Measurements from ENCODE around the gene HIPK3.

The HIPK3 gene

DNA sequence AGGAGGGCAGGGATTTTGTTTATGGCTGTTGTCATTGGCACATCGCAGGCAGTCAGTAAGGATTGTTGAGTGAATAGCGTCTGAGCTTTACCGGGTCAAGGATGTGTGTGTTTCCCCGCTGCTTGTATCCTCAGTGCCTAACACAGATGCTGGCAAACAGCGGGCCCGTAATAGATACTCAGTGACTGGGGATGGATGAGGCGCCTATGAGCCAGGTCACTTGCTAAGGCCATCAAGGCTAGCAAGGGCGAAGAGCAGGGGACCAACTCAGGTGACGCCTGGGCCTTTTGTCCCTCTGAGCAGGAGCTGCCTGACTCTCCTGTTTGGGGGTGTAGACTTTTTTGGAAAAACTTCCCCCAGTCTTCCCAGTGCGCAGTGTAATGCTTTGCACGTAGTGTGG, 118.1 kb downstream of the HIPK3 start:
- H3K79me1 ChIP-seq (ENCODE audit: low read length): no peaks in the 10 kb centered on the region
- peak overlapping the region; percentile 99 for H3K4me2 ChIP-seq (ENCODE audit: low read length)
- no peak overlapping the region for H3K4me3 ChIP-seq (ENCODE audit: low read depth, low read length)
- H3K9me3 ChIP-seq (ENCODE audit: insufficient read depth, low read depth, low read length): peaks cover 4% of the 10 kb centered on the region
- H3K36me3 ChIP-seq (ENCODE audit: control insufficient read depth in 1 of 2, insufficient read depth in 2 of 2, low read length in 2 of 2): no peaks in the 10 kb centered on the region
- no peak overlapping the region for H3K9ac ChIP-seq (ENCODE audit: low read length)
- no peak overlapping the region for H3K18ac ChIP-seq (ENCODE audit: low read length)
- H4K8ac ChIP-seq (ENCODE audit: low read depth, low read length): no peak overlapping the region
- H2AFZ ChIP-seq (ENCODE audit: insufficient read depth, low read length, poor library complexity): peak overlapping the region; percentile 82
- DNase-seq: no peak
- H3K23ac ChIP-seq (ENCODE audit: low read length): no peak overlapping the region
- no peak overlapping the region for H3K27ac ChIP-seq (ENCODE audit: low read depth, low read length)
- peaks cover 13 to 17% of the 10 kb centered on the region in 2 experiments for H3K4me1 ChIP-seq (ENCODE audit: control insufficient read depth in 1 of 2, insufficient read depth in 2 of 2, low read length in 2 of 2)
- no peak overlapping the region for H2BK5ac ChIP-seq (ENCODE audit: low read depth, low read length, poor library complexity)
- no peak overlapping the region for H2AK5ac ChIP-seq (ENCODE audit: low read length)
- H2BK120ac ChIP-seq (ENCODE audit: insufficient read depth, low read length, poor library complexity): no peak overlapping the region
- H3K14ac ChIP-seq (ENCODE audit: low read length): no peak overlapping the region
- H3K4ac ChIP-seq (ENCODE audit: low read depth, low read length): no peak overlapping the region
- no peaks in the 10 kb centered on the region for H3K79me2 ChIP-seq (ENCODE audit: control insufficient read depth, insufficient read depth, low read length, poor library complexity)
- H2BK12ac ChIP-seq (ENCODE audit: low read length): no peak overlapping the region
- no peak overlapping the region for H4K12ac ChIP-seq (ENCODE audit: low read depth, low read length)
- H4K91ac ChIP-seq (ENCODE audit: low read depth, low read length): no peak overlapping the region
- no CpG with 5 or more reads among the region's 11 CpGs for WGBS (ENCODE audit: extremely low coverage, insufficient coverage, insufficient read length)
- H3K27me3 ChIP-seq (ENCODE audit: insufficient read depth, low read length): peaks cover 29% of the 10 kb centered on the region

DNA sequence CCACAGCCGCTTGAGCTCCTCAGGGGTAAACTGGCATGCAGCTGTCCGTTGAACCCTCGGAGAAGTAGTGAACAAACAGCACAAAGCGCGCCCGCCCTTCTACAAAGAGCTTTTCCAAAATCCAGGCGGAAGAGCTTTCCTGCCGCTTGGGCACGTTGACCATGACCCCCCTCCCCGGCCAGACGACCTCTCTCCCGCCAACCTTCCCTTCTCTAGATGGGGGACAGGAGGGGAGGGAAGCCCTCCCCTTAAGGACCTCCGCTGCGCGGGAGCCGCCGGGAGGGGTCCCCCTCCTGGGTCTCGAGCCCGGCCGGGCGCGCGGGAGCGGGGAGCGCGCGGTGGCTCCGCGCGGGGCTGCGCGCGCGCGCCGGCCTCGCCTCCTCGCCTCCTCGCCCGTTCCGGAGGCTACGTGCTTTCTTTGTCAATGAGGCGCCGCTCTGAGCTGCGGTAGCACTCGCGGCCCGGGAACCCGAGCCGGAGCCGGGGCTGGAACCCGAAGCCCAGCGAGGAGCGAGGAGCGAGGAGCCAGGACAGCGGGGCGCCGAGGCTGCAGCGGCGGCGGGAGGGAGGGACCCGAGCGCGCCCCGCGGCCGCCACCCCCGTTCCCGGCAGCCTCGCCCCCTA, 118.6 kb downstream of the HIPK3 start, which contains the start of gene KIAA1549L:
Gene KIAA1549L (plus strand): TSS at position 421 of the 624 bp plus-strand sequence.
- Histone ChIP-seq H3K9me3 (ENCODE audit: insufficient read depth, low read depth, low read length) (peaks cover 4% of the 10 kb centered on the region), H4K12ac (ENCODE audit: low read depth, low read length) (no peak within 1 kb of the TSS), H2AFZ (ENCODE audit: insufficient read depth, low read length, poor library complexity) (peak within 1 kb of the TSS; percentile 82), H3K4me3 (ENCODE audit: low read depth, low read length) (peak within 1 kb of the TSS; percentile 75), H3K4me2 (ENCODE audit: low read length) (peak within 1 kb of the TSS; percentile 99), H3K14ac (ENCODE audit: low read length) (no peak within 1 kb of the TSS), H4K91ac (ENCODE audit: low read depth, low read length) (no peak within 1 kb of the TSS), H3K36me3 (ENCODE audit: control insufficient read depth in 1 of 2, insufficient read depth in 2 of 2, low read length in 2 of 2) (no peaks in the 10 kb centered on the region), H3K18ac (ENCODE audit: low read length) (no peak within 1 kb of the TSS), H4K8ac (ENCODE audit: low read depth, low read length) (no peak within 1 kb of the TSS), H3K79me1 (ENCODE audit: low read length) (no peaks in the 10 kb centered on the region), H2BK120ac (ENCODE audit: insufficient read depth, low read length, poor library complexity) (no peak within 1 kb of the TSS), H2AK5ac (ENCODE audit: low read length) (no peak within 1 kb of the TSS), H3K9ac (ENCODE audit: low read length) (peak within 1 kb of the TSS; percentile 60), H3K23ac (ENCODE audit: low read length) (no peak within 1 kb of the TSS), H3K4me1 (ENCODE audit: control insufficient read depth in 1 of 2, insufficient read depth in 2 of 2, low read length in 2 of 2) (peaks cover 12 to 17% of the 10 kb centered on the region in 2 experiments), H3K27ac (ENCODE audit: low read depth, low read length) (no peak within 1 kb of the TSS), H2BK12ac (ENCODE audit: low read length) (no peak within 1 kb of the TSS), H3K4ac (ENCODE audit: low read depth, low read length) (no peak within 1 kb of the TSS), H3K27me3 (ENCODE audit: insufficient read depth, low read length) (peaks cover 29% of the 10 kb centered on the region), H2BK5ac (ENCODE audit: low read depth, low read length, poor library complexity) (no peak within 1 kb of the TSS), H3K79me2 (ENCODE audit: control insufficient read depth, insufficient read depth, low read length, poor library complexity) (no peaks in the 10 kb centered on the region)
- no CpG with 5 or more reads among the region's 70 CpGs for WGBS (ENCODE audit: extremely low coverage, insufficient coverage, insufficient read length)
- no peak for DNase-seq

DNA sequence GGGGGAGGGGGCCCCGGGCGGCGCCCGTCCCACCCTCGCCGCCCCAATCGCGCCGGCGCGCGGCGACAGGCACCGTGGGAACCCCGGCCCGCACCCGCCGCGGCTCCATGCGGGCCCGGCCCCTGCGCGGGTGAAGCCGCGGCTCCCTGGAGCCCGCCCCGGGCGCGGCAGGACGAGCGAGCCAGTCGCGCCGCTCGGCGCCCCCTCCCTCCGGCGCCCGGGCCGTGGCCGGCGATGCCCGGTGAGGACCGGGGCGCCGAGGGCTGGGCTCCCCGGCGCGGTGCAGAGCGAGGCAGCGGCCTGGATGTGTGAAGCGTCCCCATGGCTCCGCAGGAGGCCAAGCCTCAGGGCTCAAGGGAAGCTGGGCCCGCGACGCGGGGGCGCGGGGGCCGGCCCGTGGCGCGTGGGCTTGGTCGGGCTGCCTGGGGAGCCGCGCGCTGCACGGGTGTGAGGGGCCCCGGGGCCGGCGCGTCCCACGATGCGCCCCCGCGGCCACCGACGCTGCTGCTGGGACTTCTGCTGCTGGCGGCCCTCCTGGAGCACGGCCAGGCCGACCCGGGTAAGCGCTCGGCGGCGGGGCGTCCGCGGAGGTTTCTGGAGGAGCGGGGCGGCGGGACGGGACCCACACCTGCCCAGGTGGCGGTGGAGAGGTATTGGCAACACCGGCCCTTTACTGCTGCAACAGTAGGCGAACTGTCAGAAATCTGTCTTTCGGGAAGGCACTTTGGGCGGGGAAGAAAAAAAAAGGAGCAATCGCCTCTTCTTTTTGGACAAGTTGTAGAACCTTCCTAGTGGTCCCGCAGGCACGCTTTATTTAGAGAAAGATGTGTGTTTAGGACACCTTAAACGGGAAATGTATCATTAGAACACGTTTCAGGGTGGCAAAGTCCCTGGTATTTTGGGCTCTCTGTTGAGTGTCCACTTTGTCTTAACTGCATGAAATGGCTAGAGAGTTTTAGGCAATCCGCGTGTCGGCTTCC, 119.4 kb downstream of the HIPK3 start:
- H4K12ac ChIP-seq (ENCODE audit: low read depth, low read length): no peak overlapping the region
- no peaks in the 10 kb centered on the region for H3K79me2 ChIP-seq (ENCODE audit: control insufficient read depth, insufficient read depth, low read length, poor library complexity)
- H4K91ac ChIP-seq (ENCODE audit: low read depth, low read length): no peak overlapping the region
- no peak overlapping the region for H2AK5ac ChIP-seq (ENCODE audit: low read length)
- H3K27ac ChIP-seq (ENCODE audit: low read depth, low read length): no peak overlapping the region
- peaks cover 4% of the 10 kb centered on the region for H3K9me3 ChIP-seq (ENCODE audit: insufficient read depth, low read depth, low read length)
- H3K9ac ChIP-seq (ENCODE audit: low read length): no peak overlapping the region
- no peak overlapping the region for H2BK120ac ChIP-seq (ENCODE audit: insufficient read depth, low read length, poor library complexity)
- peak in 1 of 2 donors; percentile 32 for DNase-seq
- no peak overlapping the region for H2BK12ac ChIP-seq (ENCODE audit: low read length)
- no peak overlapping the region for H2BK5ac ChIP-seq (ENCODE audit: low read depth, low read length, poor library complexity)
- peak overlapping the region; percentile 99 for H3K4me2 ChIP-seq (ENCODE audit: low read length)
- H3K4ac ChIP-seq (ENCODE audit: low read depth, low read length): no peak overlapping the region
- no peak overlapping the region for H4K8ac ChIP-seq (ENCODE audit: low read depth, low read length)
- H3K14ac ChIP-seq (ENCODE audit: low read length): no peak overlapping the region
- peak overlapping the region; percentile 82 for H2AFZ ChIP-seq (ENCODE audit: insufficient read depth, low read length, poor library complexity)
- H3K23ac ChIP-seq (ENCODE audit: low read length): no peak overlapping the region
- no peaks in the 10 kb centered on the region for H3K36me3 ChIP-seq (ENCODE audit: control insufficient read depth in 1 of 2, insufficient read depth in 2 of 2, low read length in 2 of 2)
- no peak overlapping the region for H3K18ac ChIP-seq (ENCODE audit: low read length)
- WGBS (ENCODE audit: extremely low coverage, insufficient coverage, insufficient read length): no CpG with 5 or more reads among the region's 106 CpGs
- H3K4me1 ChIP-seq (ENCODE audit: control insufficient read depth in 1 of 2, insufficient read depth in 2 of 2, low read length in 2 of 2): peaks cover 7 to 10% of the 10 kb centered on the region in 2 experiments
- H3K27me3 ChIP-seq (ENCODE audit: insufficient read depth, low read length): peaks cover 29% of the 10 kb centered on the region
- H3K79me1 ChIP-seq (ENCODE audit: low read length): no peaks in the 10 kb centered on the region
- H3K4me3 ChIP-seq (ENCODE audit: low read depth, low read length): peak overlapping the region; percentile 75

DNA sequence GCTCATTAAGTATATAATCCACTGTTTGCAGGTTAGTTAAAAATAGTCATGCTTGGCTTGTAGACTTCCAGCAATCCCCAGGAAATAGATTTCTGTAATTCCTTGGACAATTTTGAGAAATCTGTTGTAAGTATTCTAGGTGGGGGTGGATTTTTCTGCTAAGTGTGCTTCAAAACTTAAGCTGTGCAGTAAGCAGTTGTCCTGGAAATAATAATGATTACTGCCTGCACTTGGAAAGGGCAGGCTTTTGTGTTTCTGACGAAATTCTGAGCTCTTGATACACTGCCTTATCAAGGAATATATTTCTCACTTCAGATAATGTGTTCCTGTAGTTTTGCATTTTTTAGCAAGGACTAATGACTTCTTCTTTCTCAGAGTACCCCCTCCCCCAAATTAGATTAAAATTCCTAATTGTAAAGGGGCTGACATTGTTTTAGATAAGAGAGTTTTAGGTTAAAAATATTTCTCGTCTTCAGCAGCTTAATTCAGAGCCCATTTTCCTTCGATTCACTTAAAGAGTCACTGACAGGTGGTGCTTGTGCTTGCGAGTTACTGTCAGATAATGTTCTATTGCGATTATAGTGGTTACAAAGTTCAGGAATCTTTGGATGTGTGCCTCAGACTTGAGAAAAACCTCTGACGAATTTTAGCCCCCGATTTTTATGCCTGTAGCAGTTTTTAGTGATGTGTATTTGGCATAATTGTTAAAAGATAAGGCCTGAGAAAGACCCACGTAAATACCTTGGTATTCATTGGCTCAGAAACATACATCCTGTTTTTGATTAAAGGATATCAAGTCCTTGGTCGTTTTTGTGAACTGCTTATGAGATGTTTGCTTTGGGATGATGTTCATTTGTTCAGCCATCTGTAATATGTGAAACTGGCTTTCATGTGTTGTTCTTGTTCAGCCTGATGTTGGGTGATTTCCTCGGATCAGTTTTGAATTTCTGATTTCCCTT, 120.5 kb downstream of the HIPK3 start:
- Histone ChIP-seq H3K23ac (ENCODE audit: low read length) (no peak overlapping the region), H3K18ac (ENCODE audit: low read length) (no peak overlapping the region), H3K4me3 (ENCODE audit: low read depth, low read length) (no peak overlapping the region), H3K27me3 (ENCODE audit: insufficient read depth, low read length) (peaks cover 29% of the 10 kb centered on the region), H2BK5ac (ENCODE audit: low read depth, low read length, poor library complexity) (no peak overlapping the region), H2AFZ (ENCODE audit: insufficient read depth, low read length, poor library complexity) (no peak overlapping the region), H3K79me1 (ENCODE audit: low read length) (no peaks in the 10 kb centered on the region), H2BK120ac (ENCODE audit: insufficient read depth, low read length, poor library complexity) (no peak overlapping the region), H2AK5ac (ENCODE audit: low read length) (no peak overlapping the region), H3K4ac (ENCODE audit: low read depth, low read length) (no peak overlapping the region), H4K12ac (ENCODE audit: low read depth, low read length) (no peak overlapping the region), H3K36me3 (ENCODE audit: control insufficient read depth in 1 of 2, insufficient read depth in 2 of 2, low read length in 2 of 2) (no peaks in the 10 kb centered on the region), H4K8ac (ENCODE audit: low read depth, low read length) (no peak overlapping the region), H3K14ac (ENCODE audit: low read length) (no peak overlapping the region), H3K27ac (ENCODE audit: low read depth, low read length) (no peak overlapping the region), H3K9ac (ENCODE audit: low read length) (no peak overlapping the region), H3K9me3 (ENCODE audit: insufficient read depth, low read depth, low read length) (peaks cover 4% of the 10 kb centered on the region), H4K91ac (ENCODE audit: low read depth, low read length) (no peak overlapping the region), H3K4me1 (ENCODE audit: control insufficient read depth in 1 of 2, insufficient read depth in 2 of 2, low read length in 2 of 2) (peaks cover 6 to 8% of the 10 kb centered on the region in 2 experiments), H3K4me2 (ENCODE audit: low read length) (no peak overlapping the region), H2BK12ac (ENCODE audit: low read length) (no peak overlapping the region), H3K79me2 (ENCODE audit: control insufficient read depth, insufficient read depth, low read length, poor library complexity) (no peaks in the 10 kb centered on the region)
- no CpG with 5 or more reads among the region's 10 CpGs for WGBS (ENCODE audit: extremely low coverage, insufficient coverage, insufficient read length)
- no peak for DNase-seq
